Retinal pigment epithelial cell (primary cell): Measurements from ENCODE around the gene CUL2.

Experiments
- DNase-seq: peaks from one replicate; pipeline ENCODE4 v3.0.0-alpha.2; 2010; ENCODE audit warnings: low read depth
- H3K4me3 ChIP-seq: 2 replicates; pipeline ENCODE4 v1.5.1; 2011; ENCODE audit warnings: mild to moderate bottlenecking, low read length, control low read depth, moderate library complexity
- CTCF ChIP-seq: conservative IDR thresholded peaks from 2 replicates; pipeline ENCODE4 v1.5.1; 2011; ENCODE audit warnings: low read depth, low read length, control low read depth, inconsistent platforms

Gene CUL2

GRCh38 chr10:35042783-35043182, 47.4 kb downstream of the CUL2 start:
- DNase-seq: no peak
- TF ChIP-seq CTCF: no peak
- no peak overlapping the region for H3K4me3 ChIP-seq

GRCh38 chr10:35041502-35041879, 48.6 kb downstream of the CUL2 start:
- no peak for DNase-seq
- H3K4me3 ChIP-seq: no peak overlapping the region
- TF ChIP-seq CTCF: no peak

GRCh38 chr10:35040760-35041501, 49.2 kb downstream of the CUL2 start:
- peak overlapping the region; percentile 9 for H3K4me3 ChIP-seq
- no peak for TF ChIP-seq CTCF
- DNase-seq: peak; percentile 81

GRCh38 chr10:35037104-35037503, 53.0 kb downstream of the CUL2 start:
- no peak for TF ChIP-seq CTCF
- no peak for DNase-seq
- H3K4me3 ChIP-seq: no peak overlapping the region

- TF ChIP-seq CTCF: no peak
- no peak overlapping the region for H3K4me3 ChIP-seq
- no peak for DNase-seq
These were observed 54.5 kb downstream of the CUL2 start for GRCh38 chr10:35035606-35036005.

- TF ChIP-seq CTCF: peak; percentile 49
- no peak overlapping the region for H3K4me3 ChIP-seq
- DNase-seq: no peak
These were observed 62.6 kb downstream of the CUL2 start for GRCh38 chr10:35027567-35027966.

- no peak for DNase-seq
- no peak overlapping the region for H3K4me3 ChIP-seq
- TF ChIP-seq CTCF: no peak
These were observed 64.2 kb downstream of the CUL2 start for GRCh38 chr10:35025916-35026315.
